ENCODE measurements around the gene PLXND1.
A peak's percentile ranks its signal among the peaks of the same experiment; 100 is the strongest.

Gene PLXND1

GRCh38 chr3:129581623-129582022 lies 24.9 kb downstream of the PLXND1 start:
- DNase-seq = no peak

DNA sequence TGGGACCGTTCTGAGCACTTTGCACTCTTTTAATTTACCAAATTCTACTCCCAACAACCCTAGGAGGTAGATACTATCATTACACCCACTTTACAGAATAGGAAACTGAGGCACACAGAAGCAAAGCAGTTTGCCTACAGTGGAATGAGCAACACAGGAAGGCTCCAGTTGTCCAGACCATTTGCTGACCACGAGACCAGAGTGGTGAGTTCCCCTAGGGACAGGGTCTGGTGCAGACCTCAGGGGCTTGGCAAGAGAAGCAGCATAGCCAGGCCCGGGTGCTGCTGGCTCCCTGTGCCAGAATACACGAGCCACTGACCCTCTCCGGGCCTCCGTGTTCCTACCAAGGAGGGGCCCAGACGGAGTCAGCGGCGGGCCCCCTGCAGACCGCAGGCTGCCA lies 26.5 kb downstream of the PLXND1 start:
- no peak for DNase-seq

GRCh38 chr3:129577925-129578786 lies 28.3 kb downstream of the PLXND1 start:
- no peak for DNase-seq

- peak; percentile 78 for DNase-seq
Measured at GRCh38 chr3:129577366-129577765, 29.1 kb downstream of the PLXND1 start.

GRCh38 chr3:129576514-129577352 lies 29.7 kb downstream of the PLXND1 start:
- DNase-seq = no peak

DNA sequence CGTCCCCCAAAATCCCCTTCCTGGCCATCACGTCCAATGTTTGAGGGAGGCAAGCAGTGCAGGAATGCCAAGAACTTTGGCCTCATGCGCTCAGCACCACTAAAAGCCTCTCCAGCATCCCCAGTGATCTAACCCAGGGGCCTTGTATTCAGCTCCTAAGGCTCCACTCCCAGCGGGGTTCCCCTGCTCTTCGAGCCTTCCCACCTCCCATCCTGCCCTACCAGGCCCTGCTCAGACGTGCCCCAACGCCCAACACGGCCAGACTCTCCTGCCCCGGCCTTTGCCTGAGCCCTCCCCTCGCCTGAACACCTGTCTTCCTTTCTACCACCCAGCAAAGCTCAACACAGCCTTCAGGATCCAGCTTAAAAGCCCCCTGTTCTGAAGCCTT lies 30.5 kb downstream of the PLXND1 start:
- DNase-seq = no peak

DNA sequence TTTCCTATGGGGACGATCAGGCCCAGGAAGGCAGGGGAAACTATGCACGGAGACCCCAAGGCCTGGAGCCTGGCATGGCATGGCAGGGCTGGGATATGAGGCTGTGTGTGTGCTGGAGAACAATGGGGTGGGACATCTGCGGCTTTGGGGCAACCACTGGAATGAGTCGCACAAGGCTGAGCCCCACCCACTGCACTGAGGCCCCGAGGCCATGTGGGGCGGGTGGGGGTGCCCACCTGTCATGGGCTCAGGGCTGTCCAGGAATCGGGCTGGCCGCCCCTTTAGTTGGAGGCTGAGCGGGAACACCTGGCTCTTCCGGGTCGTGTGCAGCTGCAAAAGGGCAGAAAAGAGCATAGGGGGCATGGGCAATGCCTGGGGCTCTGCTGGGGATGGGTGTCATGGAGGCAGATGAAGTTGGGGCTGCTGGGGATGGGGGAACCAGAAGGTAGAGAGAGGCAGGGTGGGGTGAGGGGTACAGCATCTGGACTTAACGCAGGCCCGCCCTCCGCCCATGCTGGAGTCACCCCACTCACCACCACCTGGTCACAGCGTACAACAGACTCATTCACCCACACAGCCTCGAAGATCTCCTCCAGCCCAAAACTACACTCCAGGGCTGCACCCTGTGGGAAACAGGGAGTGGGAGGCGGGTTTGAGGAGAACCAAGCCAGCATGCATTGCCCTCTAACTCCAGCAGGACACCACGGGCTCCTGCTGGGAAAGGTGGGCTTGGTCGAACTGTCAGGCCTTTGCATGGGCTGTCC lies 31.1 kb downstream of the PLXND1 start:
- no peak for DNase-seq

- DNase-seq = no peak
Measured at GRCh38 chr3:129574206-129574605, 32.3 kb downstream of the PLXND1 start.

DNA sequence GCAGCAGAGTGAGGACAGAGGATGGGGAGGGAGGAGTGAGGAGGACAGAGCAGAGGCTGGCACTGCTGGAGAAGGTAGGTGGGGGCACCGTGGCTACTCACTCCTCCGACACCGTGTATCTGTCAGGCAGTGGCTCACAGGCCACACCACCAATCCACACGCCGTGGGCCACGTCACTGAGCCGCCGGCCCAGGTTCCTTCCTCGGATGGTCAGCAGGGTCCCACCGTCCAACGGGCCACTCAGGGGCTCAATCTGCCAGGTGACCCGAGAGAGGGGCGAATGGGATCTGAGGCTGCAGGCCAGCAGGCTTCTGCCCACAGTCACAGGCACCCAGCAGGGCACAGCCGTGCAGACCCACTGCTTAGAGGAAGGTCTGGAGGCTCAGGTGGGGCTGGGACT lies 33.0 kb downstream of the PLXND1 start:
- no peak for DNase-seq

- DNase-seq = no peak
Measured at GRCh38 chr3:129572603-129573002, 33.9 kb downstream of the PLXND1 start.

- DNase-seq = no peak
Measured at GRCh38 chr3:129571605-129572547, 34.6 kb downstream of the PLXND1 start.

GRCh38 chr3:129569856-129570255 lies 36.6 kb downstream of the PLXND1 start:
- DNase-seq = no peak

- no peak for DNase-seq
Measured at GRCh38 chr3:129567939-129568338, 38.5 kb downstream of the PLXND1 start.

DNA sequence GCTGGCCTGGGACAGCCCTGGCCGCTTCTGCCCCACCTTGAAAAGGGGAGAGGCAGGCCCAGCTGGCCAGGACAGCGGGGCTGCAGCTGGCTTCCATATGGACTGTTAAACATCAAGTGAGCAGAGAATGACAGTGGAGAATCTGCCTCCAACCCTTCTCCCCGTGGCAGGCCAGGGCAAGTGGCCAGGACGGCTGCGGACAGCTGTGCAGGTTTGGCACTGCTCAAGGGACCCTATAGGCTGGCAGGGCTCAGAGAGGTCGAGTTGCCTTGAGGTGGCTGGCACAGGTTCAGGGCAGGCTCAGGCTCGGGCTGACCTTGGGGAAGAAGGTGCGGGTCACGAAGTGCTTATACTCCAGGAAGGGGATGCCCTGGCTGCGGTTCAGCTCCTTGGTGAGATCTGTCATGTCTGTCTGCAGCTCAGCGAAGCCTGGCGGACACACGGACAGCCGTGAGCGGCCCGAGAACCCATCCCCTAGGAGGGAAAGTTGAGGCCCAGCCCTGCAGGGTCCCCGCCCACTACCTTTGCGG lies 39.2 kb downstream of the PLXND1 start:
- DNase-seq = peak; percentile 70

DNA sequence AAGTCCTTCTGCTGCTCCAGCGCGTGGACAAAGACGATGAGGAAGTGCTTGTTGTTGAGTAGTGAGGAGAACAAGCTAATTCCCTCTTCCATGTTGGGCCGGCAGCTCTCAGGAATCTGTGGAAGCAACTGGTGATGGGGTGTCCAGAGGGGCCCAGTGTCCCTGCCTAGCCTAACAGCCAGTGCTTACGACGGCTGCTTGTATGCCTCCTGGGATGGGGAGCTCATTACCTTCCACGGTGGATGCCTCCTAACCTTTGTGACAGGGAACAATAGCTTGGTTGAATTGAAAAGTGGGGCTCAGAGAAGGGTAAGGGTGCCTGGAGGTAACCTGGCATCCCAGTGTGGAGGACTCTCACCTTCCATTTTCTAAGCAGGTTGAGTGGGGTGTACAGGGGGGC lies 40.6 kb downstream of the PLXND1 start:
- no peak for DNase-seq

DNA sequence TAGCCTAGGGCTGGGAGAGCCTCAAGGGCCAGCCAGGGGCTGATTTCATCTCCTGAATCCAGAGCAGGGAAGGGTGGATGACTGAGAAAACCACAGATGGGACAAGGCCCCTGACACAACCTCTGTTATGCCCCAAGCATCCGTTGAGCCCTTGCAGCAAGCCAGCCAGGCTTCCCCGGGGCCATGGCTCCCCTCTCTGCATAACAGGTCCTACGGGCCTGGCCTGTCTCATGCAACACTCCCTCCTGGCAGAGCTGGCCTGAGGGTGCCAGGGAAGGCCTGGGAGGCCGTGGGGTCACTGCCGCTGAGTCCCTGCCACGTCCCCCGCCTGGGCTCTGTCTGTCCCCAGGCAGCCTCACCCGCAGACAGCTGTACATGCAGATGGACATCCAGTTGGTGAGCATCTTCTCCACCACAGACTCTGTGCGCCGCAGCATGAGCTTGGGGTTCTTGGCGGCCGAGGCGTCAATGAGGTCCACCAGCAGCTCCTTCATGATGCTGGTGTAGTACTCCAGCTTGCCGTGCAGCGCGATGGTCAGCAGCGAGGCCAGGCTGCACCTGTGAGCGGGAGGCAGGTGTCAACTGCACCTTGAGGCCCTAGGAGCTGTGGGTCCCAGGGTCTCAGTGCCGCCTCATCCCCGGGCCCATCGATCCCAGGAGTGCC lies 41.4 kb downstream of the PLXND1 start:
- no peak for DNase-seq

DNA sequence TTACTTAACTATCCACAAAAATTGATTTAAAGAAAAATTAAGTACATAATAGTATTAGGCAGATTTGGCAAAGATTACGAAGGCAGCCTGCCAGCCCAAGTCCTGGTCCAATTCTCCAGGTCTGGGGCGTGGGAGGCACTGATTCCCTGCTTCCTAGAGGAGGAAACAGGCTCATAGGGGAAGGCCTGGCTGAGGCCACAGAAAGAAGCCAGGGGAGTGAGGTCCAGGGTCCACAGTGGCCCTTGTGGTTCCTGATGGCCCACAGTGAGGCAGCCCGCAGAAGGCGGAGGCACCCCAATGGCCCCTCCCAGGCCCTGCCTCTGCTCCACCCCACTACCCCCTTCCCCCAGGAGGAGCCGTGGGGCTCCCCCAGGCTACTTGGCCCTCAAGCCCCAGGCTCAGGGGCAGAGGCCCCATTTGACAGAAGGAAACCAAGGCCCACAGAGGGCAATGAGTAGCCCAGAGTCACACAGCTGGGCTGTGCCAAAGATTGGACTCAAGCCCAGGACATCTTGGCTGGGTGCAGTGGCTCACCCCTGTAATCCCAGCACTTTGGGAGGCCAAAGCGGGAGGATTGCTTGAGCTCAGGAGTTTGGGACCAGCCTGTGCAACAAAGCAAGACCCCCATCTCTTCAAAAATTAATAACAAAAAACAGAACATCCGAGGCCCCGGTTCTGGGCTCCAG lies 42.5 kb downstream of the PLXND1 start:
- no peak for DNase-seq

DNA sequence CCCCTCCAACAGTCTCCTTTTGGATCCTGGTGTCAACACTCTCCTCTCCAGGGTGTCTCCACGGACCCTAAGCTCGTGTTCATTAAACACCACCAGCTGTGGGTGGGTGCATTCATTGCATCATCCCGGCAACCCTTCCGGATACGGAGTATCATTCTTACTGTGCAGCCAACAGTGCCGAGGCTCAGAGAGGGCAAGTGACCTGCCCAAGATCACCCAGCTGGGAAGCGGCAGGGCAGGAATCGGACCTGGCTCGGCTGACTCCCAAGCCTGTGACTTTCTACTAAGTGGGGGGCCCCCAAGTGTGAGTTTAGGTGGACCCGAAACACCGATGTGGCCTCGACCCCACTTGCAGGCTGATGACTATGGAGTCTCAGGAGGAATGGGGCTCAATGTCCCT lies 43.1 kb downstream of the PLXND1 start:
- DNase-seq = no peak

- no peak for DNase-seq
Measured at GRCh38 chr3:129562803-129563202, 43.7 kb downstream of the PLXND1 start.

DNA sequence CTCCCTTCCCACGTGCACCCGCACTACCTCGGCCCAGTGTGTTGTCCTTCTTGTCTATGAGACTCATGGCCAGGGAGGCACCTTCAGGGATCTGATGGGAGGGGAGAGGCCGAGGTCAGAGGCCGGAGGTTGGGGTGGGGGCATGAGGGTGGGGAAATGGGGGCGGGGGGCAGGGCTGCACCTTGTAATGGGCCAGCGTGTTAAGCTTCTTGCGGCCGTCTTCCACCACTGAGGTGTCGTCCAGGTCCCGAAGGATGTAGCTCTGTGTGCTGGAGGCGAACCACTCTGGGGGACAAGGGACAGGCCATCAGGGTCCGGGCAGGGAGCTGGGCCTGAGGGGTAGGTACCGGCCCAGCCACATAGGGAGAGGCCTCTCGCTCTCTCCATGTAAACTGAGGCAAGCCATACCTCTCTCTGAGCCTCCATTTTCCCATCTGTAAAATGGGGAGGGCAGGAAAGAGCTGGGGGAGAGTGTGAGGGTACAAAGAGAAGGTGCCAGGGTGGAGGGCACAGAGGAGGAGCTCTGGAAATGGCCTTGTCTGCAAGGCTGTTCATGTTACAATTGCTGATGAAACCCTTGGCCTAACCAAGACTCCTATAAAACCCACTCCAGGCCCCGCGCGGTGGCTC lies 44.7 kb downstream of the PLXND1 start:
- DNase-seq = no peak

Measured in right forelimb (tissue), 1 donor.